Measurements from ENCODE around the gene FCGR3A.

FCGR3A gene

DNA sequence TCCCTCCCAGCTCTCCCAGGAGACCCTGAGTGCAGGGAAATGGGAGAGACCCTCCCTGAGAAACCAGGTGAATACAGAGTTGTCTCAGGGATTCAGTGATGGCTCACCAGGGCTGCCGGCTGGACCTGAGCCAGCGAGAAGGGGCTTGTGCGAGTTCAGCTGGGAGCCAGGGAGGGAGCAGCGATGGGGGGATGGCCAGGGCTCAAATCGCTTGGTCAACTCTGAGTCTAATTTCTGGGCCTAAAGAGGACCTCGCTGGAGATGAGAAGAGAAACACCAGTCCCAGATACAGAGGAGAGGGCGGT, 37.9 kb downstream of the FCGR3A start:
- Histone ChIP-seq H3K79me2 (ENCODE audit: insufficient read depth, low read length) (no peaks in the 10 kb centered on the region), H3K27ac (ENCODE audit: low read depth, low read length, poor library complexity, severe bottlenecking) (no peak overlapping the region), H4K20me1 (ENCODE audit: insufficient read depth, low read length) (no peaks in the 10 kb centered on the region), H3K9me2 (ENCODE audit: low read depth, low read length) (no peaks in the 10 kb centered on the region), H3K9ac (ENCODE audit: low read length) (no peak overlapping the region), H3K4me2 (ENCODE audit: low read length) (no peak overlapping the region), H3K9me3 (ENCODE audit: low read length) (no peaks in the 10 kb centered on the region), H3K4me3 (ENCODE audit: low read depth, low read length, poor library complexity, severe bottlenecking) (no peak overlapping the region), H2AFZ (ENCODE audit: low read length) (no peak overlapping the region), H3K4me1 (ENCODE audit: insufficient read depth, low read length, severe bottlenecking) (no peaks in the 10 kb centered on the region), H3K27me3 (ENCODE audit: insufficient read depth, low read length) (no peaks in the 10 kb centered on the region), H3K36me3 (ENCODE audit: insufficient read depth, low read length) (no peaks in the 10 kb centered on the region), H3F3A (ENCODE audit: insufficient read depth, low read length) (no peaks in the 10 kb centered on the region)
- TF ChIP-seq EZH2 (IDR thresholded peaks at IDR 0.05; ENCODE audit: borderline replicate concordance, low read length): no peak
- TF ChIP-seq, protein P1, sequence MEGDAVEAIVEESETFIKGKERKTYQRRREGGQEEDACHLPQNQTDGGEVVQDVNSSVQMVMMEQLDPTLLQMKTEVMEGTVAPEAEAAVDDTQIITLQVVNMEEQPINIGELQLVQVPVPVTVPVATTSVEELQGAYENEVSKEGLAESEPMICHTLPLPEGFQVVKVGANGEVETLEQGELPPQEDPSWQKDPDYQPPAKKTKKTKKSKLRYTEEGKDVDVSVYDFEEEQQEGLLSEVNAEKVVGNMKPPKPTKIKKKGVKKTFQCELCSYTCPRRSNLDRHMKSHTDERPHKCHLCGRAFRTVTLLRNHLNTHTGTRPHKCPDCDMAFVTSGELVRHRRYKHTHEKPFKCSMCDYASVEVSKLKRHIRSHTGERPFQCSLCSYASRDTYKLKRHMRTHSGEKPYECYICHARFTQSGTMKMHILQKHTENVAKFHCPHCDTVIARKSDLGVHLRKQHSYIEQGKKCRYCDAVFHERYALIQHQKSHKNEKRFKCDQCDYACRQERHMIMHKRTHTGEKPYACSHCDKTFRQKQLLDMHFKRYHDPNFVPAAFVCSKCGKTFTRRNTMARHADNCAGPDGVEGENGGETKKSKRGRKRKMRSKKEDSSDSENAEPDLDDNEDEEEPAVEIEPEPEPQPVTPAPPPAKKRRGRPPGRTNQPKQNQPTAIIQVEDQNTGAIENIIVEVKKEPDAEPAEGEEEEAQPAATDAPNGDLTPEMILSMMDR (IDR thresholded peaks at IDR 0.05; ENCODE audit: low read length): no peak

DNA sequence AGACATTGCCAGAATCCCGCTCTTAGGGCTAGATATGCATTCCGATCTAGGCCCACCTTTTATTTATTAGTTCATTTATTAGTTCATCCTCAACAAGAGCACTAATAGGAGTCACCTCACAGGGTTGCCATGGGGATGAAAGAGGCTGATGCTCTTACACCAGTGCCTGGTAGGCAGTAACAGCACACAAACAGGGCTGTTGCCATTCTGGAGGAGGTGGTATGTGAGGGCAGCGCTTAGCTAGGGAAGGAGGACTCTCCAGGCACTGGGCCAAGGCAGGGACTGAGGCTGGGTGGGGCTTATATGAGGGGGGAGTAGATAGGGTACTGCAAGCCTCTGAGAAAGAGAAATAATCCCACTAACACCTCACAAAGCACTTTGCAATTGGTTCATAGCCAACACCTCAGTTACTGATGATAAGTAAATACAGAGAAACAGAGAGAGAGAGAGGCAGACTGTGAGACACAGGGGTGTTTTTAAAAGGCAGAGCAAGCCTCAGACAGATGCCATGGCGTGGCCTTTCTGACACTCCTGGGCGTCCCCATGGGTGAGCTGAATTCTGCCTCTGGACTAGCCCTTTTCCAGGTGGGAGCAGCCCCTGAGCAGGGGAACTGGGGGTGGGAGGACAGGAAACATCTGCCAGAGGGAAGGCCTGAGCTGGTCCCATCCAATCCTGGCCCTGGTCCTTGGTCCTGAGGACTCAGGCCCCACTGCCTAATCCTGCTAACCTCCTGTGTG, 38.4 kb downstream of the FCGR3A start:
- H3K9ac ChIP-seq (ENCODE audit: low read length): no peak overlapping the region
- no peak overlapping the region for H3K4me2 ChIP-seq (ENCODE audit: low read length)
- no peaks in the 10 kb centered on the region for H3K9me2 ChIP-seq (ENCODE audit: low read depth, low read length)
- H3K27ac ChIP-seq (ENCODE audit: low read depth, low read length, poor library complexity, severe bottlenecking): no peak overlapping the region
- H3K9me3 ChIP-seq (ENCODE audit: low read length): no peaks in the 10 kb centered on the region
- no peaks in the 10 kb centered on the region for H3K36me3 ChIP-seq (ENCODE audit: insufficient read depth, low read length)
- no peaks in the 10 kb centered on the region for H3F3A ChIP-seq (ENCODE audit: insufficient read depth, low read length)
- no peaks in the 10 kb centered on the region for H3K4me1 ChIP-seq (ENCODE audit: insufficient read depth, low read length, severe bottlenecking)
- H3K4me3 ChIP-seq (ENCODE audit: low read depth, low read length, poor library complexity, severe bottlenecking): no peak overlapping the region
- H3K79me2 ChIP-seq (ENCODE audit: insufficient read depth, low read length): no peaks in the 10 kb centered on the region
- H4K20me1 ChIP-seq (ENCODE audit: insufficient read depth, low read length): no peaks in the 10 kb centered on the region
- H3K27me3 ChIP-seq (ENCODE audit: insufficient read depth, low read length): no peaks in the 10 kb centered on the region
- H2AFZ ChIP-seq (ENCODE audit: low read length): no peak overlapping the region
- TF ChIP-seq, protein P1 (IDR thresholded peaks at IDR 0.05; ENCODE audit: low read length): no peak
- TF ChIP-seq EZH2 (IDR thresholded peaks at IDR 0.05; ENCODE audit: borderline replicate concordance, low read length): no peak

DNA sequence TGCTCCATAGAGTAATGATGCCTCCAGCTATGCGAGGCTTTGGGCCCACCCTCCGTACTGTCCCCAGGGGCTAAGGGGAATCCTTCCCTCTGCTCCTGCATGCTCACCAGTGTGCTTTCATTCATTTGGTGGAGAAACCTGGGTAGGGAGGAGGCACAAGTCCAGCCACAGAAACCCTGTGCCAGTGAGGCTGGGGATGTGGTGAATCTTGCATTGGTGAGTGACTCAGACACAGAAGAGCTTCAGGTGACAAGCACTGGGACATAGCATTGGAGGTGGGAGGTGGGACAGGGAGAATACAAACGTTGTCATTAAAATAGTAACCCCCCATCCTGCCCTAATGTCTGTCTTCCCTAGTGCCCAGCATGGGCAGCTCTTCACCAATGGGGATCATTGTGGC, 39.1 kb downstream of the FCGR3A start:
- Histone ChIP-seq H3K4me2 (ENCODE audit: low read length) (no peak overlapping the region), H3K4me3 (ENCODE audit: low read depth, low read length, poor library complexity, severe bottlenecking) (no peak overlapping the region), H3K36me3 (ENCODE audit: insufficient read depth, low read length) (no peaks in the 10 kb centered on the region)

More for the DNA sequence above, 39.1 kb downstream of the FCGR3A start:
- Histone ChIP-seq H3K27me3 (ENCODE audit: insufficient read depth, low read length) (no peaks in the 10 kb centered on the region), H3K9me2 (ENCODE audit: low read depth, low read length) (no peaks in the 10 kb centered on the region), H3K79me2 (ENCODE audit: insufficient read depth, low read length) (no peaks in the 10 kb centered on the region), H2AFZ (ENCODE audit: low read length) (no peak overlapping the region), H3K27ac (ENCODE audit: low read depth, low read length, poor library complexity, severe bottlenecking) (no peak overlapping the region), H3K9me3 (ENCODE audit: low read length) (no peaks in the 10 kb centered on the region), H3K9ac (ENCODE audit: low read length) (no peak overlapping the region), H4K20me1 (ENCODE audit: insufficient read depth, low read length) (no peaks in the 10 kb centered on the region), H3F3A (ENCODE audit: insufficient read depth, low read length) (no peaks in the 10 kb centered on the region), H3K4me1 (ENCODE audit: insufficient read depth, low read length, severe bottlenecking) (no peaks in the 10 kb centered on the region)
- no peak for TF ChIP-seq EZH2 (IDR thresholded peaks at IDR 0.05; ENCODE audit: borderline replicate concordance, low read length)
- TF ChIP-seq, protein P1 (IDR thresholded peaks at IDR 0.05; ENCODE audit: low read length): no peak

Data from OCI-LY1 (cell line).